WI38 (cell line): ENCODE measurements around the gene SAMD1.

ENCODE experiments used
- H3K4me3 ChIP-seq: 2 replicates; pipeline ENCODE4 v1.5.1; 2011; ENCODE audit warnings: low read depth, mild to moderate bottlenecking, control low read depth, low read length
- CTCF ChIP-seq: IDR thresholded peaks from 2 replicates; pipeline ENCODE4 v1.5.1; 2012; ENCODE audit warnings: low read depth, mild to moderate bottlenecking, control low read depth, low read length

SAMD1 gene

GRCh38 chr19:14090509-14091080 is at the start of gene SAMD1:
TSS of gene SAMD1 (minus strand) at chr19:14090751.
- no peak for TF ChIP-seq CTCF
- H3K4me3 ChIP-seq, result peak within 1 kb of the TSS; percentile 60

GRCh38 chr19:14139944-14140343 is 49.4 kb upstream of the SAMD1 start:
- no peak overlapping the region for H3K4me3 ChIP-seq
- no peak for TF ChIP-seq CTCF

GRCh38 chr19:14138576-14139265 is 48.2 kb upstream of the SAMD1 start:
- no peak overlapping the region for H3K4me3 ChIP-seq
- TF ChIP-seq CTCF, result no peak

- TF ChIP-seq CTCF, result peak; percentile 72
These were observed 46.1 kb upstream of the SAMD1 start, which contains the start of gene ASF1B for GRCh38 chr19:14136509-14137281. TSS of gene ASF1B (minus strand) at chr19:14136589. CDS start at chr19:14136456, 133 bp downstream.

GRCh38 chr19:14135985-14136508 is 45.5 kb upstream of the SAMD1 start:
- no peak for TF ChIP-seq CTCF
- H3K4me3 ChIP-seq, result peak overlapping the region; percentile 77

More at GRCh38 chr19:14136509-14137281, 46.1 kb upstream of the SAMD1 start, which contains the start of gene ASF1B:
- peak within 1 kb of the TSS; percentile 79 for H3K4me3 ChIP-seq

- no peak for TF ChIP-seq CTCF
- H3K4me3 ChIP-seq, result peak overlapping the region; percentile 77
These were observed 44.8 kb upstream of the SAMD1 start for GRCh38 chr19:14135355-14135754.
